Loucy (cell line): ENCODE measurements around the gene KIAA0232.

Experiments
- CTCF ChIP-seq: fragments of 200-600 bp; sonication (generic); conservative IDR thresholded peaks from 2 replicates; pipeline ENCODE4 v1.5.1; 2014; ENCODE audit warnings: mild to moderate bottlenecking, antibody characterized with exemption, low read length
- EZH2phosphoT487 ChIP-seq: fragments of 200-600 bp; IDR thresholded peaks from 2 replicates; pipeline ENCODE4 v1.6.1; 2018; ENCODE audit warnings: antibody characterized with exemption, mild to moderate bottlenecking, moderate library complexity, borderline replicate concordance

- TF ChIP-seq CTCF (no peak), EZH2phosphoT487 (no peak)
Measured at GRCh38 chr4:6742507-6742906, 40.0 kb upstream of the KIAA0232 start.
